ENCODE data around the gene MIF.
A peak's percentile ranks its signal among the peaks of the same experiment; 100 is the strongest.

Gene MIF

GRCh38 chr22:23893945-23894709, at the start of gene MIF:
Gene MIF, plus strand, starts transcription at chr22:23894383. Its CDS starts 92 bp downstream, at chr22:23894475.
- Histone ChIP-seq H3K36me3 (ENCODE audit: control insufficient read depth, insufficient read depth, low read length) (no peaks in the 10 kb centered on the region), H3K9ac (ENCODE audit: low read length) (peak within 1 kb of the TSS; percentile 75), H3K27me3 (ENCODE audit: control insufficient read depth, insufficient read depth, low read length) (no peaks in the 10 kb centered on the region), H3K27ac (ENCODE audit: low read depth, low read length) (peak within 1 kb of the TSS; percentile 91), H3K4me3 (ENCODE audit: low read length) (peak within 1 kb of the TSS; percentile 88), H3K4me1 (ENCODE audit: control insufficient read depth, insufficient read depth, low read length) (peaks cover 4% of the 10 kb centered on the region)

GRCh38 chr22:23844739-23845202, 49.4 kb upstream of the MIF start:
- no peak overlapping the region for H3K27ac ChIP-seq (ENCODE audit: low read depth, low read length)
- no peak overlapping the region for H3K9ac ChIP-seq (ENCODE audit: low read length)
- no peaks in the 10 kb centered on the region for H3K36me3 ChIP-seq (ENCODE audit: control insufficient read depth, insufficient read depth, low read length)
- no peaks in the 10 kb centered on the region for H3K27me3 ChIP-seq (ENCODE audit: control insufficient read depth, insufficient read depth, low read length)
- no peaks in the 10 kb centered on the region for H3K4me1 ChIP-seq (ENCODE audit: control insufficient read depth, insufficient read depth, low read length)
- no peak overlapping the region for H3K4me3 ChIP-seq (ENCODE audit: low read length)

- H3K4me1 ChIP-seq (ENCODE audit: control insufficient read depth, insufficient read depth, low read length), result no peaks in the 10 kb centered on the region
- H3K36me3 ChIP-seq (ENCODE audit: control insufficient read depth, insufficient read depth, low read length), result no peaks in the 10 kb centered on the region
- H3K4me3 ChIP-seq (ENCODE audit: low read length), result no peak overlapping the region
- H3K9ac ChIP-seq (ENCODE audit: low read length), result no peak overlapping the region
- H3K27ac ChIP-seq (ENCODE audit: low read depth, low read length), result no peak overlapping the region
- no peaks in the 10 kb centered on the region for H3K27me3 ChIP-seq (ENCODE audit: control insufficient read depth, insufficient read depth, low read length)
Measured at GRCh38 chr22:23845265-23846080, 48.7 kb upstream of the MIF start.

GRCh38 chr22:23846081-23846469, 48.1 kb upstream of the MIF start:
- H3K4me3 ChIP-seq (ENCODE audit: low read length), result no peak overlapping the region
- no peaks in the 10 kb centered on the region for H3K27me3 ChIP-seq (ENCODE audit: control insufficient read depth, insufficient read depth, low read length)
- no peaks in the 10 kb centered on the region for H3K4me1 ChIP-seq (ENCODE audit: control insufficient read depth, insufficient read depth, low read length)
- H3K36me3 ChIP-seq (ENCODE audit: control insufficient read depth, insufficient read depth, low read length), result no peaks in the 10 kb centered on the region
- no peak overlapping the region for H3K27ac ChIP-seq (ENCODE audit: low read depth, low read length)
- H3K9ac ChIP-seq (ENCODE audit: low read length), result no peak overlapping the region

- Histone ChIP-seq H3K27ac (ENCODE audit: low read depth, low read length) (no peak overlapping the region), H3K9ac (ENCODE audit: low read length) (no peak overlapping the region), H3K4me1 (ENCODE audit: control insufficient read depth, insufficient read depth, low read length) (no peaks in the 10 kb centered on the region), H3K27me3 (ENCODE audit: control insufficient read depth, insufficient read depth, low read length) (no peaks in the 10 kb centered on the region), H3K4me3 (ENCODE audit: low read length) (no peak overlapping the region), H3K36me3 (ENCODE audit: control insufficient read depth, insufficient read depth, low read length) (no peaks in the 10 kb centered on the region)
Measured at GRCh38 chr22:23847310-23847920, 46.8 kb upstream of the MIF start.

GRCh38 chr22:23847991-23848864, 46.0 kb upstream of the MIF start:
- H3K9ac ChIP-seq (ENCODE audit: low read length), result no peak overlapping the region
- no peak overlapping the region for H3K4me3 ChIP-seq (ENCODE audit: low read length)
- no peaks in the 10 kb centered on the region for H3K36me3 ChIP-seq (ENCODE audit: control insufficient read depth, insufficient read depth, low read length)
- no peaks in the 10 kb centered on the region for H3K27me3 ChIP-seq (ENCODE audit: control insufficient read depth, insufficient read depth, low read length)
- no peak overlapping the region for H3K27ac ChIP-seq (ENCODE audit: low read depth, low read length)
- H3K4me1 ChIP-seq (ENCODE audit: control insufficient read depth, insufficient read depth, low read length), result no peaks in the 10 kb centered on the region

- no peak overlapping the region for H3K9ac ChIP-seq (ENCODE audit: low read length)
- no peaks in the 10 kb centered on the region for H3K36me3 ChIP-seq (ENCODE audit: control insufficient read depth, insufficient read depth, low read length)
- no peaks in the 10 kb centered on the region for H3K27me3 ChIP-seq (ENCODE audit: control insufficient read depth, insufficient read depth, low read length)
- no peak overlapping the region for H3K27ac ChIP-seq (ENCODE audit: low read depth, low read length)
- H3K4me3 ChIP-seq (ENCODE audit: low read length), result peak overlapping the region; percentile 21
- no peaks in the 10 kb centered on the region for H3K4me1 ChIP-seq (ENCODE audit: control insufficient read depth, insufficient read depth, low read length)
Measured at GRCh38 chr22:23849009-23850006, 44.9 kb upstream of the MIF start.

- Histone ChIP-seq H3K36me3 (ENCODE audit: control insufficient read depth, insufficient read depth, low read length) (no peaks in the 10 kb centered on the region), H3K27ac (ENCODE audit: low read depth, low read length) (no peak overlapping the region), H3K4me3 (ENCODE audit: low read length) (no peak overlapping the region), H3K9ac (ENCODE audit: low read length) (no peak overlapping the region), H3K27me3 (ENCODE audit: control insufficient read depth, insufficient read depth, low read length) (no peaks in the 10 kb centered on the region), H3K4me1 (ENCODE audit: control insufficient read depth, insufficient read depth, low read length) (no peaks in the 10 kb centered on the region)
Measured at GRCh38 chr22:23850136-23850611, 44.0 kb upstream of the MIF start.

GRCh38 chr22:23856721-23857605, 37.2 kb upstream of the MIF start:
- Histone ChIP-seq H3K9ac (ENCODE audit: low read length) (peak overlapping the region; percentile 81), H3K27ac (ENCODE audit: low read depth, low read length) (peak overlapping the region; percentile 94), H3K27me3 (ENCODE audit: control insufficient read depth, insufficient read depth, low read length) (no peaks in the 10 kb centered on the region), H3K36me3 (ENCODE audit: control insufficient read depth, insufficient read depth, low read length) (no peaks in the 10 kb centered on the region), H3K4me1 (ENCODE audit: control insufficient read depth, insufficient read depth, low read length) (no peaks in the 10 kb centered on the region), H3K4me3 (ENCODE audit: low read length) (peak overlapping the region; percentile 85)

All from rectal smooth muscle tissue (tissue), 1 donor.